ENCODE measurements around the gene TSPEAR.

Gene TSPEAR

GRCh38 chr21:44516828-44517174, 194.6 kb downstream of the TSPEAR start:
- no peak for DNase-seq (ENCODE audit: low spot score)
- in situ Hi-C loops (cut with MboI; ENCODE audit: low pct_unique_long_range_greater_than_20kb, low sequenced_read_pairs, unreplicated experiment) = loop anchor here (25.0 kb wide), 1 partner anchor 420 kb away; the partner anchor contains the start of gene SLX9
- no peak for TF ChIP-seq CTCF (IDR thresholded peaks at IDR 0.05; ENCODE audit: extremely low read depth, insufficient read depth, missing control alignments)

- TF ChIP-seq CTCF (IDR thresholded peaks at IDR 0.05; ENCODE audit: extremely low read depth, insufficient read depth, missing control alignments) = no peak
- in situ Hi-C loops (cut with MboI; ENCODE audit: low pct_unique_long_range_greater_than_20kb, low sequenced_read_pairs, unreplicated experiment) = loop anchor here (25.0 kb wide), 1 partner anchor 421 kb away; the partner anchor contains the start of gene SLX9
- no peak for DNase-seq (ENCODE audit: low spot score)
Observed at GRCh38 chr21:44516342-44516741, 195.0 kb downstream of the TSPEAR start.

- DNase-seq (ENCODE audit: low spot score) = no peak
- TF ChIP-seq CTCF (IDR thresholded peaks at IDR 0.05; ENCODE audit: extremely low read depth, insufficient read depth, missing control alignments) = no peak
- in situ Hi-C loops (cut with MboI; ENCODE audit: low pct_unique_long_range_greater_than_20kb, low sequenced_read_pairs, unreplicated experiment) = loop anchor here (25.0 kb wide), 1 partner anchor 422 kb away; the partner anchor contains the start of gene SLX9
Observed at GRCh38 chr21:44515359-44516165, 195.8 kb downstream of the TSPEAR start.

- no peak for TF ChIP-seq CTCF (IDR thresholded peaks at IDR 0.05; ENCODE audit: extremely low read depth, insufficient read depth, missing control alignments)
- no peak for DNase-seq (ENCODE audit: low spot score)
- in situ Hi-C loops (cut with MboI; ENCODE audit: low pct_unique_long_range_greater_than_20kb, low sequenced_read_pairs, unreplicated experiment) = loop anchor here (25.0 kb wide), 1 partner anchor 422 kb away; the partner anchor contains the start of gene SLX9
Observed at GRCh38 chr21:44514746-44515358, 196.5 kb downstream of the TSPEAR start.

- in situ Hi-C loops (cut with MboI; ENCODE audit: low pct_unique_long_range_greater_than_20kb, low sequenced_read_pairs, unreplicated experiment) = loop anchor here (25.0 kb wide), 1 partner anchor 423 kb away; the partner anchor contains the start of gene SLX9
Observed at GRCh38 chr21:44514218-44514520, 197.2 kb downstream of the TSPEAR start.

More at GRCh38 chr21:44514218-44514520, 197.2 kb downstream of the TSPEAR start:
- TF ChIP-seq CTCF (IDR thresholded peaks at IDR 0.05; ENCODE audit: extremely low read depth, insufficient read depth, missing control alignments) = no peak
- DNase-seq (ENCODE audit: low spot score) = no peak

Data from GM13977 (cell line).